ENCODE data around the gene C3orf22.

DNA sequence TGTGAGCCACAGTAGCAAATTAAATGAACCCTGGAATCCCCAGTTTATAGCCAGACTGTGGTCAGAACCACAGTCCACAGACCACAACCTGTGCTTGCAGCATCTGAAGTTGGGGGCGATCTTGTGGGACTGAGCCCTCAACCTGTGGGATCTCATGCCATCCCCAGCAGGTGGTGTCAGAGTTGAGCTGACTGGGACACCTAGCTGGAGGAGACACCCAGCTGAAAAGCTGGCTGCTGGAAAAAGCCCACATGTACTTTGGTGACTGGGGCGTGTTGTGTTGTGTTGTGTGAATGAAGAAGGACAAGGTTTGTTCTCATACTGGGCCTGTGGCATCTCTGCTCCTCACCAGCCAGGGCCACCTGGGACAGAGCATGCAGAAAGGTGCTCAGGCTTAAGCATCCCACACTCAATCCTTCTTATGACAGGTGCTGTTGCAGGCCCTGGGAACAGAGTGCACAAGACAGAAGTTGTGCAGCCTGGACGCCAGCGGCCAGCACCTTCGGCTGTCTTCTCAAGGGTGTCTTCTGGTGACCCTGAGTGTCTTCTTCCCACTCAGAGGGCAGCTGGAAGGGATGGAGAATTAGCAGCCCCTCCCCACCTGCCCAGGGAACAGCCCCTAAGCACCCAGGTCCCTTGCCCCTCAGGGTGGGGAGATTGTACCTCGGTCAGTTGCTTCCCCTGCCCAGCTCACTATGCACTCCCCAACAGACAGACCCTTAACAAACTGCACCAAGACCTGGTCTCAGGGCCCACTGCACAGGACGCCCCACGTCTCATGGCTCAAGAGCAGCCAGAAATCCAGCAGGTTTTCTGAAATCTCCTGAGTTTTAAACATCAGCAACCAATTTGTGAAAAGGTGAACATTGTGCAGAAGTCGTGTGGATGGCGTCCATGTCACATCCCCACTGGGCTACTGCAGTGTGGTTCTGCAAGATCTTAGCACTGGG lies 39.0 kb downstream of the C3orf22 start:
- TF ChIP-seq, protein P1, sequence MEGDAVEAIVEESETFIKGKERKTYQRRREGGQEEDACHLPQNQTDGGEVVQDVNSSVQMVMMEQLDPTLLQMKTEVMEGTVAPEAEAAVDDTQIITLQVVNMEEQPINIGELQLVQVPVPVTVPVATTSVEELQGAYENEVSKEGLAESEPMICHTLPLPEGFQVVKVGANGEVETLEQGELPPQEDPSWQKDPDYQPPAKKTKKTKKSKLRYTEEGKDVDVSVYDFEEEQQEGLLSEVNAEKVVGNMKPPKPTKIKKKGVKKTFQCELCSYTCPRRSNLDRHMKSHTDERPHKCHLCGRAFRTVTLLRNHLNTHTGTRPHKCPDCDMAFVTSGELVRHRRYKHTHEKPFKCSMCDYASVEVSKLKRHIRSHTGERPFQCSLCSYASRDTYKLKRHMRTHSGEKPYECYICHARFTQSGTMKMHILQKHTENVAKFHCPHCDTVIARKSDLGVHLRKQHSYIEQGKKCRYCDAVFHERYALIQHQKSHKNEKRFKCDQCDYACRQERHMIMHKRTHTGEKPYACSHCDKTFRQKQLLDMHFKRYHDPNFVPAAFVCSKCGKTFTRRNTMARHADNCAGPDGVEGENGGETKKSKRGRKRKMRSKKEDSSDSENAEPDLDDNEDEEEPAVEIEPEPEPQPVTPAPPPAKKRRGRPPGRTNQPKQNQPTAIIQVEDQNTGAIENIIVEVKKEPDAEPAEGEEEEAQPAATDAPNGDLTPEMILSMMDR (conservative IDR thresholded peaks at IDR 0.05): no peak
- TF ChIP-seq ZFX (IDR thresholded peaks at IDR 0.05): no peak

All from C4-2B (cell line).